Tibial nerve (tissue), 4 donors: ENCODE data around the gene FPR3.

ENCODE experiments used
- EP300 ChIP-seq, 2 donors: sonication (generic); formaldehyde crosslinking; IDR thresholded peaks; one replicate each; pipeline ENCODE4 v1.6.1; 2017; ENCODE audit warnings: antibody characterized with exemption in 2 of 2, mild to moderate bottlenecking in 1 of 2
- TF ChIP-seq, protein P1 (sequence below), 5 experiments: fragments of 200-600 bp in 3 of 5; fragments of 450-650 bp in 2 of 5; sonication (generic) in 3 of 5; IDR thresholded peaks; one replicate each; pipeline ENCODE4 v1.5.1; 2016 to 2019; ENCODE audit warnings: antibody characterized with exemption in 5 of 5, mild to moderate bottlenecking in 3 of 5, moderate library complexity in 2 of 5

DNA sequence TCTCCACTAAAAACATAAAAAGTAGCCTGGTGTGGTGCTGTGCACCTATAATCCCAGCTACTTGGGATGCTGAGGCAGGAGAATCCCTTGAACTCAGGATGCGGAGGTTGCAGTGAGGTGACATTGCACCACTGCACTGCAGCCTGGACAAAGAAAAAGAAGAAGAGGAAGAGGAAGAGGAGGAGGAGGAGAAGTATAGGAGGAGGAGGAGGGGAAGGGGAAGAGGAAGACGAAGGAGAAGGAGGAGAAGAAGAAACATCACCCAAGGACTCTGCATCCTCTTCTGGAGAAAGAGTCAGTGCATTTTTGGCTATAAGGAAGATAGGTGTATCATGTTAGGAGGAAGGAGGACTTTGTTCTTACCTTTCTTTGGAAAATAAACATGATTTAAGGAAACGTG is 13.0 kb upstream of the FPR3 start:
- TF ChIP-seq, protein P1, sequence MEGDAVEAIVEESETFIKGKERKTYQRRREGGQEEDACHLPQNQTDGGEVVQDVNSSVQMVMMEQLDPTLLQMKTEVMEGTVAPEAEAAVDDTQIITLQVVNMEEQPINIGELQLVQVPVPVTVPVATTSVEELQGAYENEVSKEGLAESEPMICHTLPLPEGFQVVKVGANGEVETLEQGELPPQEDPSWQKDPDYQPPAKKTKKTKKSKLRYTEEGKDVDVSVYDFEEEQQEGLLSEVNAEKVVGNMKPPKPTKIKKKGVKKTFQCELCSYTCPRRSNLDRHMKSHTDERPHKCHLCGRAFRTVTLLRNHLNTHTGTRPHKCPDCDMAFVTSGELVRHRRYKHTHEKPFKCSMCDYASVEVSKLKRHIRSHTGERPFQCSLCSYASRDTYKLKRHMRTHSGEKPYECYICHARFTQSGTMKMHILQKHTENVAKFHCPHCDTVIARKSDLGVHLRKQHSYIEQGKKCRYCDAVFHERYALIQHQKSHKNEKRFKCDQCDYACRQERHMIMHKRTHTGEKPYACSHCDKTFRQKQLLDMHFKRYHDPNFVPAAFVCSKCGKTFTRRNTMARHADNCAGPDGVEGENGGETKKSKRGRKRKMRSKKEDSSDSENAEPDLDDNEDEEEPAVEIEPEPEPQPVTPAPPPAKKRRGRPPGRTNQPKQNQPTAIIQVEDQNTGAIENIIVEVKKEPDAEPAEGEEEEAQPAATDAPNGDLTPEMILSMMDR (IDR thresholded peaks at IDR 0.05): no peak
- no peak for TF ChIP-seq EP300 (IDR thresholded peaks at IDR 0.05)
